C4-2B (cell line): ENCODE measurements around the gene CCDC33.

Experiments
- H3K27ac ChIP-seq: fragments of 450-650 bp; 2 replicates; pipeline ENCODE4 v1.5.1; 2017
- ZFX ChIP-seq: fragments of 450-650 bp; IDR thresholded peaks from 2 replicates; pipeline ENCODE4 v1.6.1; 2017
- TF ChIP-seq, protein P1 (sequence below): fragments of 450-650 bp; conservative IDR thresholded peaks from 2 replicates; pipeline ENCODE4 v1.5.1; 2017; ENCODE audit warnings: mild to moderate bottlenecking

The CCDC33 gene

GRCh38 chr15:74221399-74222239 is 14.5 kb upstream of the CCDC33 start:
- TF ChIP-seq, protein P1, sequence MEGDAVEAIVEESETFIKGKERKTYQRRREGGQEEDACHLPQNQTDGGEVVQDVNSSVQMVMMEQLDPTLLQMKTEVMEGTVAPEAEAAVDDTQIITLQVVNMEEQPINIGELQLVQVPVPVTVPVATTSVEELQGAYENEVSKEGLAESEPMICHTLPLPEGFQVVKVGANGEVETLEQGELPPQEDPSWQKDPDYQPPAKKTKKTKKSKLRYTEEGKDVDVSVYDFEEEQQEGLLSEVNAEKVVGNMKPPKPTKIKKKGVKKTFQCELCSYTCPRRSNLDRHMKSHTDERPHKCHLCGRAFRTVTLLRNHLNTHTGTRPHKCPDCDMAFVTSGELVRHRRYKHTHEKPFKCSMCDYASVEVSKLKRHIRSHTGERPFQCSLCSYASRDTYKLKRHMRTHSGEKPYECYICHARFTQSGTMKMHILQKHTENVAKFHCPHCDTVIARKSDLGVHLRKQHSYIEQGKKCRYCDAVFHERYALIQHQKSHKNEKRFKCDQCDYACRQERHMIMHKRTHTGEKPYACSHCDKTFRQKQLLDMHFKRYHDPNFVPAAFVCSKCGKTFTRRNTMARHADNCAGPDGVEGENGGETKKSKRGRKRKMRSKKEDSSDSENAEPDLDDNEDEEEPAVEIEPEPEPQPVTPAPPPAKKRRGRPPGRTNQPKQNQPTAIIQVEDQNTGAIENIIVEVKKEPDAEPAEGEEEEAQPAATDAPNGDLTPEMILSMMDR: no peak
- TF ChIP-seq ZFX: no peak
- no peak overlapping the region for H3K27ac ChIP-seq

DNA sequence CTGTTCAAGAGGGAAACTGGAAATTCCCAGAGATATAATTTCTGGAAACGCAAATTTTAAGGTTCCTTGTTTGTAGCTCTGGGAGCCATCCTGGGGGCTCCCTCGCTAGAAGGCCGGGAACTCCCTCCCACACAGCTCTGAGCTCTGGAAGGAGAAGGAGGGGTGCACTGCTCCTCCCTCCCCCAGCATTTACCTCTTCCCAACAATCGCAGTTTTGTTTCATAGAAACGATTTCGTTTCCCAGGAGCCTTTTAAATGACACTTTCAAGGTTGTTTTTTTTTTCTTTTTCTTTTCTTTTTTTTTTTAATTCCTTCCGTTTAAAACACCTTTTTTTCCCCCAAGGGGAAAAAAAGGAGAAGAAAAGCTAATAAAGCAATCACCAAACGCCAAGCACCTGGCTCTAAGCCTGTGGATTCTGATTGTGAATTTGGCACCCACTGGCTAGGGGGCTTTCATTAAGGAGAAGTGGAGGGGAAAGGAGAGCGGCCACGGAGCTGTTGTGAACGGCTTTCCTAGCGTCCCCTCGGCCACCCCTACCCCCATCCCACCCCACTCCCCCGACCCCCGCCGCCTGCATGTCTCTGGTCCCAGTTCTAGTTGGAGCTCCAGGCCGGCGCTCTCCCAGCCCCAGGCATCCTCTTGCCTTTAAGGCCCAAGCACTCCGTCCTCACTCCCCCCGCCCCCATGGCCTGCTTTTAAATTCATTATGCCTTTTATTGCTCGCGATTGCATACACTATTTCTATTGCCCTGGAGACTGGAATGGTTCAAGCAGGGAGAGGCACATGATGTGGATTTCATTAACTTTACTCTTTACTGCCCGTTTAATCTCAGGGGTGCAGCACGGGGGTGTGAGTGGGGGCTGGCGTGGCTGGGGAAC is 13.6 kb upstream of the CCDC33 start:
- H3K27ac ChIP-seq: no peak overlapping the region
- TF ChIP-seq, protein P1: no peak
- TF ChIP-seq ZFX: no peak

- H3K27ac ChIP-seq: no peak overlapping the region
- no peak for TF ChIP-seq ZFX
- TF ChIP-seq, protein P1: no peak
Measured at GRCh38 chr15:74225928-74226327, 10.2 kb upstream of the CCDC33 start.

DNA sequence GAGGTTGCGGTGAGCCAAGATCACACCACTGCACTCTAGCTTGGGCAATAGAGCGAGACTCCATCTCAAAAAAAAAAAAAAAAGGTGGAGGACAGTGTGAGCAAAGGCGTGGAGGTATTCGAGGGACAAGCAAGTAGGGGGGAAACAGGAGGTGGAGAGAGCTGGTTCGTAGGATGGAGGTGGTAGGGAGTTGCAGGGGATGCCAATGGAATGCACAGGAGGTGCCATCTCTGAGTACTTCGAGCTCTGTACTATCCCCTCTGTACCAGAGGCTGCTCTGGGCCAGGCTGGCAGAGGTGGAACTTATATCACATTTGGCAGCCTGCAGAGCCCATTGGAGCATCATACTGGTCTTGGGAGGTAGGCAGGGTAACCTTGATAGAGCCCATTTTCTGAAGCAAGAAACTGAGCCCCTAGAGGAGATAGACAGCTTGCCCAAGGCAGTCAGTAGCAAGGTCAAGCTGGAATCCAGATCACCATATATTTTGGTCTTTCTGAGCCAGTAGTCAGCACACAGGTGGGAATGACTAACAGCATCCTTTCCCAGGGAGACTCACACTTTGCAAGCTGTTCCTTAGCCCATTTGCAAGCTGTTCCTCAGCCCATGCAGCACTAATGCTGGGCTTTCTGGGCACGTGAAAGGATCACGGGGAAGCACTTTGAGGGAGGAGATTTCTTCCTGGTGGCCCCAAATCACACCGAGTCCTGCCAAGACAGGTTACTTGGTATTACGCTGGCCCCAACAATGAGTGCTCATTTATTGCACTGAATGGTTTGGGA is 9.2 kb upstream of the CCDC33 start:
- TF ChIP-seq ZFX: no peak
- TF ChIP-seq, protein P1: no peak
- no peak overlapping the region for H3K27ac ChIP-seq

DNA sequence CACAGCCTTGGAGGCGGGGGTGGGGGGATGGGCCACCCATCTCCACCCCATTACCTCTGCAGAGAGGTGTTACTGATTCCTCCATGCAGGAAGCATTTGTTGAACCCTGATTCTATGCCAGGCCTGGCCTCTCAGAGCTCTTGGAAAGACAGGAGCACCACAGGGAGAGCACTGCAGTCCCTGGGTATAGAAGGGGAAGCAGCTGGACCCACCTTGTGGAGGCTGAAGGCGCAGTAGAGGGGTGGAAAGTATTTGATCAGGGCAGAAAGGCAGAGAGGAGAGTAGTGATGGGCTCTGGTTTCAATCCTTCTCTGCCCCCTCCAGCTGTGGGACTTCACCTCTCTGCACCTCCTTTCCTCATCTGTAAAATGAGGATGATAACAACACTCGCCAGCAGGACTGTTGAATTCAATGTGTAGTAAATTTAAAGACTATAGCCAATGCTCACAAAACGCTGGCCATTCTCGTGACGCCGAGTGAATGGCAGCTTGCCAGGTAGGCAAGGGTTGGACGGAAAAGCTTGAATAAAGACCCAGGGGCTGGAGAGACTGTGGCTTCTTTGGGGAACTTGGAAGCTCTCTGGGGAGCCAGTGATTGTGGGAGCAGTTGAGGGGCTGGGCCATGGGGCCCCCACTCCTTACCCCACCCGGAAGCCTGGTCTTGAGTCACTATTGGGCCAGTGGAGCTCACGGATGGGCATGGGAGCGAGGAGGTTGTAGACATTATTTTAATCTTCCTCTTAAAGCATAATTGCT is 8.0 kb upstream of the CCDC33 start:
- H3K27ac ChIP-seq: no peak overlapping the region
- TF ChIP-seq, protein P1: no peak
- no peak for TF ChIP-seq ZFX

DNA sequence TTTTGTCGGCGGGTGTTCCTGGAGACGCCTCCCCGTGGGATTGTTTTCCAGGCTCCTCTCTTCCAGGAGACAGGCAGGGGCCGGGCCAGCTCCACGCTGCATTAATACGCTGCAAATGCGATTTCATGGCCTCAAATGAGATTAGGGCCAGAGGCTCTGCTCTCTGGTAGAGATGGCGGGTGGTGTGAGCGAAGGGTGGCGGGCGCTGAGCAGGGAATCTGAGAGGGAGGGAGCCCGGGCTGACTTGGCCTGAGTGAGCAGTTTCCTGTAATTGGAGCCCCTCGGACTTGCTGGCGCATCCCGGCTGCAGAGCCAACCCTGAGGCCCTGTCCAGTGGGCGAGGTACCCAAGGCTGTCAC is 7.4 kb upstream of the CCDC33 start:
- TF ChIP-seq, protein P1: no peak
- no peak for TF ChIP-seq ZFX
- H3K27ac ChIP-seq: no peak overlapping the region
